ENCODE measurements around the gene MINDY4.

MINDY4 gene

DNA sequence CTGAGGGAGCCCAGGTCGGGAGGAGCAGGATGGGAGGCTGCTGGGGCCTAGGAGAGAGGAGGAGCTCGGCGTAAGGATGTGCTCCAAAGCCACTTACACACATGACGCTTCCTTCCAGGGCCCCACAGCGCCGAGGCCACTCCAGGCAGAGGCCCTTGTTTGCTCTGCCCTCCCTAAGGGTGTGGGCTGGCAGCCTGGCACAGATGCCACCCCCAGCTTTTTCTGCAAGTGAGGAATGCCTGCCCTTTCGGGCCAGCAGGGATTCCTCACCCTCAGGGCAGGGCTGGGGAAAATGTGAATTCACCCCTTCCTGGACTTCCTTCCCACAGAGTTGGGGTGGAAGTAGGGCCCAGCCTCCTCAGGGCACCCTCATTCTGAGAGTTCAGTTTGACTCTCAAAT is 134.8 kb downstream of the MINDY4 start:
- no peak for DNase-seq

DNA sequence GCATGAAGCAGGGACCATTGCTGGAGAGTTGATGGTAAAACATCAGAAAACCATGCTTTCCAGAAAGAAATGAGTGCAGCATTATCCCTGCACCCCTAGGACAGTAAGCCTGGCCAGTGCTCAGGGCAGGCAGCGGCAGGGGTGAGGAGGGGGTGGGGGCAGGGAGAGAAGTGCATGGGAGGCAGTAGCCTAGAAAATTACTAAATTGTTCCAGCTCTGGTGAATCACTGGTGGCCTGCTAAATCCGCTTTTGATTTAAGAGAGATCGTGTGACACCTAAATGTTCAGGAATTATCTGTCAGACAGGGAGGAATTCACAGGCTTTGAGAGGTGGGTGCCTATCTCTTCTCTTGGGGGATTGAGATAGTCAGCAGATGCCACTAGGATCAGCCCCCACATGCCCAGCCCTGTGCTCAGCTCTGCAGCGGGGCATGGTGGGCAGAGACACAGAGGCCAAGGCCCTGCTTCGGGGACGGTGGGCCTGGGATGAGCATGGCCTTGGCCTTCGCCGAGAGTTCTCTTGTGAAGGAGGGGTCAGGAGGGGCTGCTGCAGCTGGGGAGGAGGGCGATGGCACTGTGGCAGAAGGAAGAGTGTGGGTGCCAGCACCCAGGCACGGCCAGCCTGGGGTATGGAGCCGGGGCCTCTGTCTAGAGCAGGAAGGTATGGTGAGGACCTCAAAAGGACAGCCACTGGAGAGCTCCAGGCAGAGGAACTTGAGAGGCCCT is 135.5 kb downstream of the MINDY4 start:
- no peak for DNase-seq

DNA sequence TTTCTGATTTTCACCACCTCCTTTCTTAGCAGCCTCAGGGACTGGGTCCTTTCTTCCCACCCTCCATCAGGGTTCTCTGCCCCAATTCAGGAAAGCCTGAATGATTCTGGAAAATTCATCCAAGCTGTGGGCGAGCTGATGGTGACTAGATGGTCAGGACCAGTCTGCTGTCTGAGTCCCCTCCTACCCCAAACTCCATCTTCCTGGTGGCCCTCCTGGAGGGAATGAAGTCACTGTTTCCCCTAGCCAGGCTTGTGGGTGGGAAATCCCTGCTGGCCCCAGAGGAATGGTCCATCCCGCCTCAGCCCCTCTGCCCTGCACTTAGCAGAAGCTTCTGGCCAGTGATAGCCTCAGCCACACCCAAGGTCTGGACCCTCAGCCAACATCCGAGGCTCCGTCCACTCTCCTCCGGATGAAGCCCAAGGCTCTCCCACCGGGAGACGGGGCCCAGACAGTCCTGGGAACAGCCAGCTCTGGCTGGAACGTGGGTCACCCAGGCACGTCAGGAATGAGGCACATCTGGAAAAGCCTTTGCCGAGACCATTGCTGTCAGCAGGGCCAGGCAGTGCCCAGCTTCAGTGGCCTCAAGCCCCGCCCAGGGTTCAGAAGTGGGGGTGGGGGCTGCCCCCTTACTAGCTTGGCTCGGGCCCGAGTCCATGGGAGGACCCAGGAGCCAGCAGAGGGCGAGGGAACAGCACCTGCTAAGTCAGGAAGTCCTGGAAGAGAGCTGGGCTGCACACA is 136.5 kb downstream of the MINDY4 start:
- no peak for DNase-seq

DNA sequence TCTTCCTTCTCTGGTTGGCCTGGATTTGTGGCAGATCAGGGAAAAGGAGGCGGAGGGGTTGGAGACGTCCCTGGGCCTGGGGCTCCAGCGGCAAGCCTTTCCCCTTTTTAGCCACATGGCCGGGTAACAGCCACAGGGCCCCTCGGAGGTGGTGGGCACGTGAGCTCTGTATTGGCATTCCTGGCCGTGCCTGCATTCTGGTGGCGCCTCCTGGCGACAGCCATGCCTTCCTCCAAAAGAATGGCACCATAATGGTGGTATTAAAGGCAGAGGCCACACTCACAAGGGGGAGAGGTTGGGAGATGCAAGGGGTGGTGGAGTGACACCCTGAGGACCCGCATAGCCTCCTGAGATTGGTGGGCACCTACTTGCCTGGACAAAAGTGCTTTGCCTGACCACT is 137.5 kb downstream of the MINDY4 start:
- no peak for DNase-seq

DNA sequence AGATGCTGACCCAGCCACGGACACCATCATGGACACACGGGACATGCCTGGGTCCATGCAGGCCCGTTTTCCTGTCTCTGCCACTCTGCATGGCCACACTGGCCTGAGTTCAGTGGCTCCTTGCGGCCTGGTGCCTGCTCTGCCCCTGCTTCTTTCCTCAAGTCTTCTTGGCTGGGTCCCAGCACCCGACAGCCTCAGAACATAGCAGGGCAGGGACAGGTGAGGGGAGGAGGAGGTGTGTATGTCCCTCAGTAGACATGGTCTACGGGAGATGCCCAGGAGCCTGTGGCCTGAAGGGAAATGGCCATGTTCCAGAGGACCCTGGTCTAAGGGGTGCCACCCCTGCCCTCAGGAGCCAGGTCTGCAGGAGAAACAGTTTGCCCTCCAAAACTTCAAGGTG is 138.2 kb downstream of the MINDY4 start:
- DNase-seq, result no peak

DNA sequence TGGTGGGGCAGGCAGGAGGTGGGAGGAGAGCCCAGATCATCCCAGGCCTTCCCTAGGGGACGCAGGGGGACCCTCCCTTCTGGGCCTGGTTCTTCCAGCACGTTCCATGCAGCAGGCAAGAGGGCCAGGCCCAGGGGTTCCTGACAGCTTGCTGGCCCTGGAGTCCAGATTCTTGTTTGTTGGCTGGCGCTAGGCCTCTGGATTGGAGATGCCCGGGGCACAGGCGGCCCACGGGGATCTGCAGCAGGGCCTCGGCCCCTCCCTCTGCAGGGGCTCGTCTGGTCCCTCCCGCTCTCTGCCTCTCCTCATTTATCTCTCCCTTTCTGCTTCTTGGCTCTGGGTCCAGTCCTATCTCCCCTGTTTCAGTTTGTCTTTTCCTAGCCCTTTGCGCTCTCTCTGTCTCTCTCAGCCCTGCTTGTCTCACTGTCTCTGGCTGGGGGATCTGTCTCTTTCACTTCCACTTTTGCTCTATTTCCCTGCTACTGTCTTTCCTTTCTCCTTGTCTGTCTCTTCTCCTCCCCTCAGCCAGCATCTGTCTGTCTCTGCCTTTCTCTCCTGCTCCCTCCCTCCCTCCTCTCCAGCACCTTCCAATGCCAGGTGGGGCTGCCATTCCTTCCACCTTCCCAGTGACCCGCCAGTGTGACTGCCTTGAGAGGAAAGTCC is 139.3 kb downstream of the MINDY4 start:
- DNase-seq, result no peak

DNA sequence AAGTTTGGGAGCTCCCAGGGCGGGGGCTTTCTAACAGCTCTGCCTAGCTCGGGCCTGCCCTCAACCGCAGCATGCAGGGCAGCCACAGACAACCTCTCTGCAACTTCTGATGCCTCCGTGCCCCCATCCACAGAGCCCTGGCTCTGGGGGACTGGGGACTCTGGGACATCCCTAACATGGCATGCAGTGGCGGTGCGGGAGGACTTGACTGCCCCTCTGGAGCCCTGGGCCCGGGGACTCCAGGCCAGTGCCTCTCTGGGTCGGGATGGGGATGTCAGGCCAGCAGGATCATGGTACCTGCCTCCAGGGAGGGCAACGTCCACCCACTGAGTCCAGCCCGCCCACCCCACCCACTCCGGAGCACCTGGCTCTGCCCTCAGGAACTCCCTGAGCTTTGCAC is 139.9 kb downstream of the MINDY4 start:
- no peak for DNase-seq

DNA sequence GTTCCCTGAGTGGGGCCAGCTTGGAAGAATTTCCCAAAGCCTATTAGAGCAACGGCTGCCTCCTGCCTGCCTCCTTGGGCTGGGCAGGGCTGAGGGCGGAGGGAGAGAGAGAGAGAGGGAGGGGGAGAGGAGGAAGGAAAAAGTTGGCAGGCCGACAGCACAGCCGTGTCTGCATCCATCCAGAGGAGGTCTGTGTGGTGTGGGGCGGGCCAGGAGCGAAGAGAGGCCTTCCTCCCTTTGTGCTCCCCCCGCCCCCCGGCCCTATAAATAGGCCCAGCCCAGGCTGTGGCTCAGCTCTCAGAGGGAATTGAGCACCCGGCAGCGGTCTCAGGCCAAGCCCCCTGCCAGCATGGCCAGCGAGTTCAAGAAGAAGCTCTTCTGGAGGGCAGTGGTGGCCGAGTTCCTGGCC is 140.3 kb downstream of the MINDY4 start, which contains the start of gene AQP1:
AQP1 (plus strand) TSS at position 293 of the 409 bp plus-strand sequence; CDS start at position 350, 57 bp downstream.
- DNase-seq, result no peak

DNA sequence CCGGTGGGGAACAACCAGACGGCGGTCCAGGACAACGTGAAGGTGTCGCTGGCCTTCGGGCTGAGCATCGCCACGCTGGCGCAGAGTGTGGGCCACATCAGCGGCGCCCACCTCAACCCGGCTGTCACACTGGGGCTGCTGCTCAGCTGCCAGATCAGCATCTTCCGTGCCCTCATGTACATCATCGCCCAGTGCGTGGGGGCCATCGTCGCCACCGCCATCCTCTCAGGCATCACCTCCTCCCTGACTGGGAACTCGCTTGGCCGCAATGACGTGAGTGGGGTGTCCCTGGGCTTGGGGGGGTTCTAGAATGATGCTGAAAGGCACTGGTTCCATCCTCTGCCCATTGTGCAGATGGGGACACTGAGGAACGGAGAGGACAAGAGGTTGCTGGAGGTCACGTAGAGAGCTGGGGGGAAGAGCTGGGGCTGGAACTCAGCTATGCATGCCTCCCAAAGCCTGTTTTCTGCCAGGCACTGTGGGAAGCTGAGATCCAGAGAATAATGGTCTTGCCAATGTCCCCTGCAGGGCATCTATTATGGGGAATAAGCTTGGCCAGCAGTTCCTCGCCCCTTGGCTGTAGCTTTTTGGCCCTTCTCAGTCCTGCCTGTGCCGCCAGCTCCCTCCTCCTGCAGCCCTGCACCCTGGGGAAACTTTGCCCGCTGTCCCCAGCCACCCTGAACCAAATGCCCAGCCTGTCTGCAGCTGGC is 141.0 kb downstream of the MINDY4 start:
- no peak for DNase-seq

DNA sequence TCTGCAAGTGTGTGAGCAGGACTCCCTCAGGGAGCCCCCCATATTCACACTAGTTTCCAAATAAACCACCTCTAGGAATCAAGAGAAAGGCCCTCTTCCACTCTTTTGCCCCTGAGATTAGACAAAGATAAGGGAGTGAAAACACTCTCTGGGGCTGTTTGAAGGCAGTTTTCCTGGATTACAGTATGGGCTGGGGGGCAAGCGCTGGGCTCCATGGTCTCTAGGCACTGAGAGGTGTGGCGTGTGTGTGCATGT is 141.4 kb downstream of the MINDY4 start:
- DNase-seq, result no peak

DNA sequence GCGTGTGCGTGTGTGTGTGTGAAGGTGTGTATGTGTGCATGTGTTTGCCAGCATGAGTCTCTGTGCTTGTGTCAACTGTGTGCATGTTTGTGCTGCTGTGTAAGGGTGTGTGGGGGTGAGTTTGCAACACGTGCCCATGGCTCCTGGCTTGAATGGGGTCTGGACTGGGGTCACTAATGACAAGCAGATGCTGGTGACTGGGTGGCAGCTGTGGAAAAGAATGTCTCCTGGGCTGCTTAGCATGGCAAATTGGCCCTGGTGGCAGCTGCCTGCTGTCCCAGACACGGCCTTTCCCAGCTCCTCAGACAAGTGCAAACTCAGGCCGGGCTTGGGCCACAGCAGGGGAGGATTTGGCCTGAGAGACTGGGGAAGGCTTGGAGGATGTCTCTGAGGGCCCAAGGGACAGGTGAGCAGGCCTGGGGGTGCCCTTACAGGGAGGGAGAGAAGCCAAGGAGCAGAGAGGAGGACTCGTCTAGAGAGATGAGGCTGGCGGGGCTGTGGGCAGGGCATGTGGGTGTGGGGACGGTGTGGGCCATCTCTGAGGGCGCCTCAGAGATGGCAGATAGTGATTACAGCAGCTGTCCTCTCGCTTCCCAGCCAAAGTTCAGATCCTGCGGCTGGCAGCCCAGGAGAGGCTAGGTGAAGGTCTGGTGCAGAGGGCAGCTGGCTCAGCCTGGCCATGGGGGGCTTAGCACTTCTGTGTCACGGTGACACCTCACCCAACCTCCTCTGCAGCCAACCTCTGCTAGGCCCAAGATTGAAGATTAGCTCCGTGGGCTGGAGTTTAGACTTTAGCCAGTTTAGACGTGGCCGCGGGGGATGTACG is 142.0 kb downstream of the MINDY4 start:
- DNase-seq, result no peak

DNA sequence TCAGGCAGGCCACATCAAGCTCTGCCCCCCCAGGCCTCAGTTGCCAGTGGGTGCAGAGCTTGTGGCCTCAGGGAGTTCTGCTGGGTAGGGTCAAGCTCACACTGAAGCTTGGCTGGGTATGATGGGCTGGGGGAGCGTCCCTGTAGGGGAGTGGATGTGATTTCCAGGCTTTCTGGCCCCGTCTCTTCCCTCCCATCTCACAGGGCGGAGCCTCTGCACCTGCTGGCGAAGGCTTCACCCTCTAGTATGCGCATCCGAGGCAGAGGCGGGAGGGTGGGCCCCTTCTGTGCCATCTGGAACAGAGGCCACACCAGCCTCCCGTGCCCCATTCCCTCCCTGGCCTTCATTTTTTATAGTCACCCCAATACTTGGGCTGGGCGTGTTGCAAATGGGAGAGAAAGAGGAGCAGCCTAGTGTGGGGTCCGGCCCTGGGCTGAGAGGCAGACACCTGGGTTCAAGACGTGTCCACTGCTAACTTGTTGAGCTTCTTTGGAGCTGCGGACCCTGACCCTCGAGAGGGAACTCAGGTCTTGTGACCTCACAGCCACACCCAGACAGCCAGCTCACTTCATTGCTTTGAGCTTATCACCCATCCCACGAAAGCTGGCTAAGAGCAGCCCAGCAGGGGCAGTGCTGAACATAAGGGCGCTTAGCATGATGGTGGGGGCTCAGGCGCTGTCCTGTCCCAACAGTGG is 142.8 kb downstream of the MINDY4 start:
- DNase-seq, result no peak

DNA sequence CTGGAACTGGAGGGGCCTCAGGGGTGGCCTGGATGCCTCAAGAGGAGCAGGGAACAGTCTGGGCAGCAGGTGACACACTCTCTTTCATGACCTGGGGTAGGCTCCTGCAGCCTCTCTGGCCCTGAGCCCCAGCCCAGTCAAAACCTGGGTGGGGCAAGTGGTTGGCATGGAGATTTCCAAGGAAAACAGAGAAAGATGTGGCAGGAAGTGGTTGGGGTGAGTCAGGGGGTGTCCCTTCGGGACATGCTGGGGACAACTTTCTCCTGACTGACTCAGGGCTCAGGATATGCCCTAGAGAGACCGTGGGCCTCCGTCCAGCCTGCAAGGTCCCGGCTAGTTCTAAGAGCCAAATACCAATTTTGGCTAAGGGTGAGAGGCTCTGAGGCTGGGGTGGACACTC is 143.4 kb downstream of the MINDY4 start:
- DNase-seq, result no peak

DNA sequence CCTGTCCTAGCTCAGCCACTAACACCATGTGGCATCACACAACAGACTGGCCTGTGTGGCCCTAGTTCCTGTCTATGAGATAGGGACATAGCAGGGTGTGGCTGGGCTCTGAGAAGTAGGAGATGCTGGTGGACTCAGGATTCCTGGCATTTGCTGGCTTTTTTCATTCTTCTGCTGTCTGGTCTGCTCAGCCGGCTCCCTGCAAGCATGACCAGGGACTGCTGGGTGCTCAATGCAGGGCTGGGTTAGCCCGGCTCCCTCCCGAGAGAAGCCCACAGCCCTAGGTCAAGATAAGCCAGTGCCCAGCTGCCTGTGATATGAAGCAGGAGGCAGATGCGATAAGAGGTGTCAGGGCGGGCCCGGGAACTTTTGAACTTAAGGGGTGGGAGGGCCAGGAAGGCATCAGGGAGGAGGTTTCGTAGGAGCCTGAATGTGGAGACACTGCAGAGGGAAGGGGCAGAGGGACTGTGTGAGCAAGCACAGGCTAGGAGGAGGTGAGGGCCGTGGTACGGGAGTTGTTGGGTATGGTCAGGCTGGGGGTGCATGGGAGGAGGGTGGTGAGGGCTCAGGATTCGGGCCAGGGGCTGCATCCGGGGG is 143.9 kb downstream of the MINDY4 start:
- DNase-seq, result no peak

DNA sequence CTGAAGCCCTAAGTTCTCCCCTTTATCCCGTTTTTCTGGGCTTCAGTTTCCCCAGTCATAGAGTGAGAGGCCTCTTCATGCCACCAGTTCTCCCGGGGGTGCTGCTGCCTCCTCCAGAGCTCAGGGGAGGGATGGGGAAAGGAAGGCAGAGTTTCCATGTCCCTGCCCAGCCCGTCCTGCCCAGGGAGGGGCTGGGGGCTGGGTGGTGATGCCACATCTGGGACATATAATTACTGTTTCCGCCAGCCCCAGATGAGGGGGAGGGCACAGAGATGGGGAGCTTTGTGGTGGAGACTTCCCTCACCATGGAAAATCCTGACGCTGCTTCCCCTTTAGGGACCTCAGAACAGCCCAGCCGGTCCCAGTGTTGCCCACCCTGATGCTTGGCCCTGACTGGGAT is 144.5 kb downstream of the MINDY4 start:
- DNase-seq, result no peak

DNA sequence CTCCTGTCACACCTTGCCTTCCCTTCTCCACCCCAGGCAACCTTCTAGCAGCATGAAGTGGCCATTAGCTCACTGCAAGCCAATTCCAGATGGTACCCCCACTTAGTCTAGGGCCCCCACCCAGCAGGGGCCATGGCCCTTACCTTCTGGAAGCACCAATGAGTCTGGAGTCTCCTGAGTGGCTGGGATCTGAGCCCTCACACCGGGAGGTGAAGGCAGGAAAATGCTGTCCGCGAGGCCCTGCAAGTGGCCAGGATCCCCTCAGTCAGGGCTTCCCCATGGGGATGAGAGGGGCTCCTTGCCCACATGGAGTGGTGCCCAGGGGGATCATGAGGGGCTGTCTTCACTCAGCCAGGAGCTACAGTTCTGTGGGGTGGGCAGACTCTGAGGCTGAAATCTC is 145.0 kb downstream of the MINDY4 start:
- DNase-seq, result no peak

DNA sequence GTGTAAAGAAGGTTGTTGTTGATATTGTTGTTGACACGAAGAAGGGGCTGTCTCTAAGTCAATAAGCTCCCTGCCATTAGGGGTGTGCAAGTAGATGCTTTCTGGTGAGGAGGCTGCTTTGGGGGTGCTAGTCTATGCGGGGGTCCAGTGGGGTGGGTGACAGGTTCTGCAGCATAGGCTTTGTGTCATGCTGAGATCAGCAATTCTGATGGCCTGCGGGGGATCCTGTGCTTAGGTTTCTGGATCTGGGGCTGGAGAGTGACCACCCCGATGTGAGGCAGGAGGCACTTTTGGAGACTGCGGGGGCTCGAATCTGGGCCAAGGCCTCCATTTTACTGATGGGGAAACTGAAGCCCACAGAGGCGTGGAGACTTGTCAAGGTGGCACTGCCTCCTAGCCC is 145.6 kb downstream of the MINDY4 start:
- DNase-seq, result no peak

DNA sequence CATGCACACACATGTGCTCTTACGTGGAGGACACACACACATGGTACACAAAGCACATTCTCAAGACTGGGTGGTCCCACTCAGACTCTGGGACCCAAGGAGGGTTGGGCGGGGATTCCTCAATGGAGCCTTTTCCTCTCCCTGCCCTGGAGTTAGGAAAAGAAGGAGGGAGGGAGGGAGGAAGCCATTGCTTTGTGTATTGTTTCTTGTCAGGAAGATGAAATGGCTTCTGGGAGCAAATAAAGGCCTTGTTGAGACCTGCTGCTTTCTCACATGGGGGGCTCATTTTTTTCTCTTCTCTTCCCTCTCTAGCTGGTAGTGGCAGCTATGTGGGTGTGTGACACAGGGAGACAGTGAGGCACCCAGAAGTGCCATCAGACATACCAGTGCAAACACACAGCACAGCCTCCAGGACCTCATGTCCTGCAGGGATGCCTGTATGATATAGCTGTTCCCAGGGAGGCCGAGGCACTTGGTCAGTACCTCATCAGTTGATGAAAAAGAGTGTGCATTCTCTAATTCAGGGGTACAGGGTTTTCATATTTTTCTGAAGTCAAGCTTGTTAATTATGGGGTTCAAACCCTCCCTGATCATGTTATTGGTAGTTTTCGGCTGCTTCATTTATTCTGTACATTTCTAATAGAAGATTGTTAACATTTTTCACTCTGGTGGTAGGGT is 146.1 kb downstream of the MINDY4 start:
- DNase-seq, result no peak

DNA sequence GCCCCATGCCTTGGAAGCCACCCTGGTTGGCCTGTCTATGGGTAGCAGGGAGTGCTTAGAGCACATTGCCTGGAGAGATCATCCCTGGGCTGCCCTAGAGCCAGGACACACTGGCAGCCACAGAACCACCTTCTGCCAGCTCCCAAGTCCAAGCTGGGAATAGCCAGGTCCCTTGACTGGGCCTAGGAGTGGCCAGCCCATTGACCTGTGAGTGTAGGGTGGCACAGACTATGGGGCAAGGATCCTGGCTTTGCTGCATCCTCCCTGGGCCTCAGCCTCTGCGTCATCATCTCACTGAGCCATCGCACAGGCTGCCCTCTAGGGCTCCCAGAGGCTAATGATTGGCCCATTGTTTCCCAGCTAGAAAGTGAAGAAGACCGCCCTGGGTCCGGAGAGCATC is 147.5 kb downstream of the MINDY4 start:
- DNase-seq, result no peak

DNA sequence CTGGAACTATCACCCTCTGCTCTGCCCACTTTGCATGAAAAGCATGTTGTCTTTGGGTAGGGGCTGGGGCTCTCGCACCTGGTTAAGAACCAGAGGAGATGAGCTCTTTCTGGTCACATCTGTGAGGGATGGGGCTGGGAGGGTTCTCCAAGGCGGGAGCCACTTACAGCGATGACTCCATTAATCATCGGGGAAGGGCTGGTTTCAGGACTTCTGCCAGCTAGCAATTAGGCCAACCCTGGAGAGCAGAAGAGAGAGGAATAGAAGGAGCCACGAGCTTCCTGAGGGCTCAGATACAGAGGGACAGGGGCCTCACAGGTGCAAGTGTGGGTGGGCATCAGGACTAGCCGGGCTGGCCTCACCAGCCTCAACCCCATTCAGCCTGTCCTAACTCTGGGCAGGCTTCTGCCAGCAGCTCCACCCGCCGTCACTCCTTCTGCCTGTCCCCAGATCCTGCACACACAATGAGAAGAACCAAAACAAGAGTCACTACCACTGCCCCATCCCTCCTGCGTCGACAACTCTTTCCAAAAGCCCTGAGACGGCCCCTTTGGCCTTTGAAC is 148.9 kb downstream of the MINDY4 start:
- no peak for DNase-seq

Measured in Kasumi-1 (cell line).